Keratinocyte (primary cell): ENCODE measurements around the gene ULK4. TPM values are rescaled to one million over a fixed set of nuclear protein-coding genes. Genes with fewer than 3 reads are reported as not detected.

Experiments
- DNase-seq: peaks from one replicate; pipeline ENCODE4 v3.0.0-alpha.2; 2011; ENCODE audit warnings: low read depth, missing footprints, low spot score
- FAIRE-seq: peaks from 2 replicates; lab custom pipeline; 2011; peaks lifted over from hg19 to GRCh38; lab: Jason Lieb, UNC
- H2AFZ ChIP-seq: 2 replicates; pipeline ENCODE4 v1.6.0; 2012; ENCODE audit warnings: low read length, control low read depth, inconsistent platforms; ENCODE audit not compliant: control insufficient read depth
- H3K27ac ChIP-seq: 2 replicates; pipeline ENCODE4 v1.5.1; 2011; ENCODE audit warnings: low read length; ENCODE audit not compliant: control insufficient read depth, insufficient read depth
- H3K27me3 ChIP-seq: 3 replicates; pipeline ENCODE4 v1.6.0; 2011; ENCODE audit warnings: low read length; ENCODE audit not compliant: control insufficient read depth, insufficient read depth; ENCODE audit errors: extremely low read depth
- H3K36me3 ChIP-seq, 2 experiments: 2 replicates in 1 of 2; 3 replicates in 1 of 2; pipeline ENCODE4 v1.5.1; 2011; ENCODE audit warnings: low read length in 2 of 2, mild to moderate bottlenecking in 1 of 2; ENCODE audit not compliant: control insufficient read depth in 2 of 2, insufficient read depth in 2 of 2; ENCODE audit errors: extremely low read depth in 1 of 2
- H3K4me1 ChIP-seq: 3 replicates; pipeline ENCODE4 v1.5.1; 2011; ENCODE audit warnings: low read length; ENCODE audit not compliant: control insufficient read depth, insufficient read depth; ENCODE audit errors: extremely low read depth
- H3K4me2 ChIP-seq: 3 replicates; pipeline ENCODE4 v1.6.0; 2011; ENCODE audit warnings: low read depth, low read length; ENCODE audit not compliant: control insufficient read depth, insufficient read depth; ENCODE audit errors: extremely low read depth
- H3K4me3 ChIP-seq, 3 experiments: fragments of 200-600 bp in 1 of 3; sonication (generic) in 1 of 3; 2 replicates in 2 of 3; 3 replicates in 1 of 3; pipeline ENCODE4 v1.5.1; 2011 to 2016; ENCODE audit warnings: low read length in 3 of 3, mild to moderate bottlenecking in 3 of 3, control low read depth in 2 of 3, inconsistent platforms in 1 of 3, low read depth in 1 of 3, mixed read lengths in 1 of 3, mixed run types in 1 of 3, moderate library complexity in 1 of 3; ENCODE audit not compliant: control insufficient read depth in 2 of 3, insufficient read depth in 2 of 3; ENCODE audit errors: extremely low read depth in 1 of 3
- H3K79me2 ChIP-seq: 2 replicates; pipeline ENCODE4 v1.6.0; 2012; ENCODE audit warnings: low read length; ENCODE audit not compliant: control insufficient read depth, insufficient read depth
- H3K9ac ChIP-seq: 3 replicates; pipeline ENCODE4 v1.6.0; 2011; ENCODE audit warnings: low read length; ENCODE audit not compliant: control insufficient read depth, insufficient read depth; ENCODE audit errors: extremely low read depth
- H3K9me1 ChIP-seq: 3 replicates; pipeline ENCODE4 v1.6.0; 2011; ENCODE audit warnings: low read length; ENCODE audit not compliant: control insufficient read depth, insufficient read depth; ENCODE audit errors: extremely low read depth
- H3K9me3 ChIP-seq: 2 replicates; pipeline ENCODE4 v1.5.1; 2012; ENCODE audit warnings: low read depth, low read length; ENCODE audit not compliant: control insufficient read depth
- H4K20me1 ChIP-seq: 3 replicates; pipeline ENCODE4 v1.6.0; 2011; ENCODE audit warnings: low read length; ENCODE audit not compliant: control insufficient read depth, insufficient read depth; ENCODE audit errors: extremely low read depth
- CTCF ChIP-seq, 3 experiments: IDR thresholded peaks in 1 of 3; conservative IDR thresholded peaks in 1 of 3; optimal IDR thresholded peaks in 1 of 3; 2 replicates in 2 of 3; 3 replicates in 1 of 3; pipeline versions ENCODE3 to v1.5.1; 2011; ENCODE audit warnings: low read length in 3 of 3, mild to moderate bottlenecking in 3 of 3, moderate library complexity in 2 of 3, control low read depth in 1 of 3, inconsistent platforms in 1 of 3; ENCODE audit not compliant: insufficient read depth in 2 of 3; ENCODE audit errors: extremely low read depth in 1 of 3
- EZH2 ChIP-seq: IDR thresholded peaks from one replicate; pipeline ENCODE4 v1.6.1; 2012; ENCODE audit warnings: inconsistent platforms, mild to moderate bottlenecking, low read length, moderate library complexity
- dilution Hi-C: fragments of 300-500 bp; cut with MboI; formaldehyde crosslinking; loops from one replicate; pipeline ENCODE4 v1.7.0; 2020; ENCODE audit warnings: low sequenced_read_pairs; ENCODE audit not compliant: extremely low pct_ligation_motif_present
- polyA plus RNA-seq, 5 experiments: library from polyadenylated mRNA; depleted of rRNA in 3 of 5; stranded (reverse) in 3 of 5; stranded (forward) in 1 of 5; unstranded in 1 of 5; fragments of >200 nt; gene quantifications; 1 replicate in 1 of 5; 2 replicates in 3 of 5; 3 replicates in 1 of 5; pipeline versions ENCODE4 v1.2.1 to v1.2.3, GENCODE V29; 2011 to 2012; ENCODE audit warnings: missing spikeins in 2 of 5, low read depth in 1 of 5, low replicate concordance in 1 of 5

The ULK4 gene
- polyA plus RNA-seq, 1 donor (not counting 4 experiments of a cell fraction or from before 2014, with no cell fraction given): 6.1 TPM

- H3K27me3 ChIP-seq: no peaks in the 10 kb centered on the region
- no peak for TF ChIP-seq CTCF (optimal IDR thresholded peaks at IDR 0.05 in 1 of 3, IDR thresholded peaks at IDR 0.05 in 1 of 3, conservative IDR thresholded peaks at IDR 0.05 in 1 of 3; ENCODE audit: extremely low read depth in 1 of 3, insufficient read depth in 2 of 3, low read length in 3 of 3)
- no peak for TF ChIP-seq EZH2
- no peaks in the 10 kb centered on the region for H3K9me1 ChIP-seq
- DNase-seq (no peak), FAIRE-seq (no peak)
- no peaks in the 10 kb centered on the region for H3K36me3 ChIP-seq
- no peaks in the 10 kb centered on the region for H3K9me3 ChIP-seq
- no peak overlapping the region for H3K4me3 ChIP-seq
- no peak overlapping the region for H2AFZ ChIP-seq
- no peak overlapping the region for H3K9ac ChIP-seq
- no peak overlapping the region for H3K27ac ChIP-seq
- H3K4me2 ChIP-seq: no peak overlapping the region
- H3K4me1 ChIP-seq: no peaks in the 10 kb centered on the region
- dilution Hi-C loops: no loop called here
- H4K20me1 ChIP-seq: no peaks in the 10 kb centered on the region
- no peaks in the 10 kb centered on the region for H3K79me2 ChIP-seq
Measured at GRCh38 chr3:41346698-41347270, 615.1 kb downstream of the ULK4 start.

DNA sequence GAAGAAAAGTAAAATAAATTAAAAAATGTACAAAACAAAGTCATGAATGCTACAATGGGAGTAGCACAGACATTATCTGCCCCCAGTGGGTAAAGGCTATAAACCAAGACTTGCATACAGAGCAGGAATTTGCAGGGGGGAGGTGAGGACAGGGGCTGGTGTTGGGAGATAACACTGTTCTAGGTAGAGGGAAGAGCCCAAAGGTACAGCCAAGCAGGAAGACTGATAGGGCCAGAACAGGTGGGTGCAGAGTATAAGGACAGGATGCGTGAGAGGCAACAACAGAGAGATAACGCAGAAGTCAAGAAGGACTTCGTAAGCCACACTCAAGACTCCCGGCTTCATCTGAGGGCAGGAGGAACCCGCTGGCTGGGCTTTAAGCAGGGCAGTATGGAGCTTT lies 616.1 kb downstream of the ULK4 start:
- H3K27ac ChIP-seq: no peak overlapping the region
- no peaks in the 10 kb centered on the region for H3K36me3 ChIP-seq
- DNase-seq (no peak), FAIRE-seq (no peak)
- no peaks in the 10 kb centered on the region for H4K20me1 ChIP-seq
- H3K79me2 ChIP-seq: no peaks in the 10 kb centered on the region
- no peaks in the 10 kb centered on the region for H3K9me1 ChIP-seq
- no peaks in the 10 kb centered on the region for H3K4me1 ChIP-seq
- no peak overlapping the region for H3K9ac ChIP-seq
- H3K27me3 ChIP-seq: no peaks in the 10 kb centered on the region
- TF ChIP-seq CTCF (optimal IDR thresholded peaks at IDR 0.05 in 1 of 3, IDR thresholded peaks at IDR 0.05 in 1 of 3, conservative IDR thresholded peaks at IDR 0.05 in 1 of 3; ENCODE audit: extremely low read depth in 1 of 3, insufficient read depth in 2 of 3, low read length in 3 of 3) (no peak), EZH2 (no peak)
- H2AFZ ChIP-seq: no peak overlapping the region
- H3K4me3 ChIP-seq: no peak overlapping the region
- no peaks in the 10 kb centered on the region for H3K9me3 ChIP-seq
- no peak overlapping the region for H3K4me2 ChIP-seq
- dilution Hi-C loops: no loop called here
